Measurements from ENCODE around the gene CDKN3.

GRCh38 chr14:54360667-54361066 lies 36.1 kb upstream of the CDKN3 start:
- TF ChIP-seq, protein P1, sequence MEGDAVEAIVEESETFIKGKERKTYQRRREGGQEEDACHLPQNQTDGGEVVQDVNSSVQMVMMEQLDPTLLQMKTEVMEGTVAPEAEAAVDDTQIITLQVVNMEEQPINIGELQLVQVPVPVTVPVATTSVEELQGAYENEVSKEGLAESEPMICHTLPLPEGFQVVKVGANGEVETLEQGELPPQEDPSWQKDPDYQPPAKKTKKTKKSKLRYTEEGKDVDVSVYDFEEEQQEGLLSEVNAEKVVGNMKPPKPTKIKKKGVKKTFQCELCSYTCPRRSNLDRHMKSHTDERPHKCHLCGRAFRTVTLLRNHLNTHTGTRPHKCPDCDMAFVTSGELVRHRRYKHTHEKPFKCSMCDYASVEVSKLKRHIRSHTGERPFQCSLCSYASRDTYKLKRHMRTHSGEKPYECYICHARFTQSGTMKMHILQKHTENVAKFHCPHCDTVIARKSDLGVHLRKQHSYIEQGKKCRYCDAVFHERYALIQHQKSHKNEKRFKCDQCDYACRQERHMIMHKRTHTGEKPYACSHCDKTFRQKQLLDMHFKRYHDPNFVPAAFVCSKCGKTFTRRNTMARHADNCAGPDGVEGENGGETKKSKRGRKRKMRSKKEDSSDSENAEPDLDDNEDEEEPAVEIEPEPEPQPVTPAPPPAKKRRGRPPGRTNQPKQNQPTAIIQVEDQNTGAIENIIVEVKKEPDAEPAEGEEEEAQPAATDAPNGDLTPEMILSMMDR (IDR thresholded peaks at IDR 0.05; ENCODE audit: insufficient read depth, low read depth, low read length) = no peak
- no peak for TF ChIP-seq EZH2 (IDR thresholded peaks at IDR 0.05; ENCODE audit: insufficient read depth, low read length)
